ENCODE data around the gene RHEX.

Gene RHEX

DNA sequence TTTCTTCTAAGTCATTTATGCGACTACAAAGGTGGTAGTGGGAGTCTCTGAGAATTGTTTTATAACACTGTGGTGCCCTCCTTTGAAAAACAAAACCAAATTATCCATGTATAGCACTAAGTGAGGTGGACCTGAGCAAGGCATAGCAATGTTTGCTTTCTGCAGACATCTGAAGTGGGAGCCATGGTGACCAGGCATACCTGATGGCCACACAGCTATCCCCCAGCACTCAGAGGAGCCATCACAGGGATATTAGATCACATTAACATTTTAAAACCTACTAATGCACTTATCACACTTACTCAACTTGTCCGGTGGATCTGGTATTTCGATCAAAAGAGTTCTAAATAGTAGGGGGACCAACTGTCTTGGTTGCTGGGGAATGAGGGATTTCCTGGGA lies 89.0 kb downstream of the RHEX start:
- no peak overlapping the region for H3K4me3 ChIP-seq (ENCODE audit: control insufficient read depth, low read depth, low read length)
- DNase-seq (ENCODE audit: low read depth) = no peak
- TF ChIP-seq, protein P1, sequence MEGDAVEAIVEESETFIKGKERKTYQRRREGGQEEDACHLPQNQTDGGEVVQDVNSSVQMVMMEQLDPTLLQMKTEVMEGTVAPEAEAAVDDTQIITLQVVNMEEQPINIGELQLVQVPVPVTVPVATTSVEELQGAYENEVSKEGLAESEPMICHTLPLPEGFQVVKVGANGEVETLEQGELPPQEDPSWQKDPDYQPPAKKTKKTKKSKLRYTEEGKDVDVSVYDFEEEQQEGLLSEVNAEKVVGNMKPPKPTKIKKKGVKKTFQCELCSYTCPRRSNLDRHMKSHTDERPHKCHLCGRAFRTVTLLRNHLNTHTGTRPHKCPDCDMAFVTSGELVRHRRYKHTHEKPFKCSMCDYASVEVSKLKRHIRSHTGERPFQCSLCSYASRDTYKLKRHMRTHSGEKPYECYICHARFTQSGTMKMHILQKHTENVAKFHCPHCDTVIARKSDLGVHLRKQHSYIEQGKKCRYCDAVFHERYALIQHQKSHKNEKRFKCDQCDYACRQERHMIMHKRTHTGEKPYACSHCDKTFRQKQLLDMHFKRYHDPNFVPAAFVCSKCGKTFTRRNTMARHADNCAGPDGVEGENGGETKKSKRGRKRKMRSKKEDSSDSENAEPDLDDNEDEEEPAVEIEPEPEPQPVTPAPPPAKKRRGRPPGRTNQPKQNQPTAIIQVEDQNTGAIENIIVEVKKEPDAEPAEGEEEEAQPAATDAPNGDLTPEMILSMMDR (IDR thresholded peaks at IDR 0.05; ENCODE audit: control insufficient read depth, insufficient read depth, low read depth, low read length, missing control alignments) = no peak

- no peak overlapping the region for H3K4me3 ChIP-seq (ENCODE audit: control insufficient read depth, low read depth, low read length)
- TF ChIP-seq, protein P1 (IDR thresholded peaks at IDR 0.05; ENCODE audit: control insufficient read depth, insufficient read depth, low read depth, low read length, missing control alignments) = no peak
- no peak for DNase-seq (ENCODE audit: low read depth)
Measured at GRCh38 chr1:206142770-206143169, 89.8 kb downstream of the RHEX start.

DNA sequence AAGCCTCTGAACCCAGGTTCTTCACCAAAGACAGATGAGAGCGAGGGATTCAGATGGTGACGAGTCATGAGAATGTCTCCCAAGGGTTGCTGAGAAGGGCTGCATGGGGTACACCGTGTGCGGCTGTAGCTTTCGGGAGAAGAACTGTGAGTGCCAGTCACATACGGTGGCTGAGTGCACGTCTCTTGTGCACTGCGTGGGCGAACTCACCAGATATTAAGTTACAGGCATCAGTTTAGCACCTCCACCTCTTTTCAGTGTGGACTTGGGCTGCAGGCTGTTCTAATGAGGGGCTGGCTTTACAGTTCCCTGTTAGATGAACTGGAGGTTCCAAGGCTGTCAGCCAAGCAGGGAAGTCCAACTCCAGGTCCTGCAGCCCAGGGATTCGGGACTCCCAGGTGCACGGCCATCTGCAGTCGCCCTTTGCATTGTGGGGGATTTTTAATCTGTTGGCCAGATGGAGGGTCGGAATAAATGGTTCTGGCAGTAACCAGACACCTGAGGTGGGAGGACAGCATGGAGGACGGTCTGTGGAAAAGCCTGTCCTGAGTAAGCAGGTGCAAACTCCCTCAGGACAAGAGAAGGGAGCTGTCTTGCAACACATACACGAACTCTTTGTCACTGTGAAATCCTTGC lies 90.7 kb downstream of the RHEX start:
- DNase-seq (ENCODE audit: low read depth) = no peak
- H3K4me3 ChIP-seq (ENCODE audit: control insufficient read depth, low read depth, low read length) = no peak overlapping the region
- TF ChIP-seq, protein P1 (IDR thresholded peaks at IDR 0.05; ENCODE audit: control insufficient read depth, insufficient read depth, low read depth, low read length, missing control alignments) = no peak

GRCh38 chr1:206144605-206145004 lies 91.6 kb downstream of the RHEX start:
- TF ChIP-seq, protein P1 (IDR thresholded peaks at IDR 0.05; ENCODE audit: control insufficient read depth, insufficient read depth, low read depth, low read length, missing control alignments) = no peak
- no peak overlapping the region for H3K4me3 ChIP-seq (ENCODE audit: control insufficient read depth, low read depth, low read length)
- DNase-seq (ENCODE audit: low read depth) = no peak

- TF ChIP-seq, protein P1 (IDR thresholded peaks at IDR 0.05; ENCODE audit: control insufficient read depth, insufficient read depth, low read depth, low read length, missing control alignments) = no peak
- H3K4me3 ChIP-seq (ENCODE audit: control insufficient read depth, low read depth, low read length) = no peak overlapping the region
- DNase-seq (ENCODE audit: low read depth) = no peak
Measured at GRCh38 chr1:206145771-206146290, 92.9 kb downstream of the RHEX start.
